GM12873 (cell line): Measurements from ENCODE around the gene TXNRD1.

ENCODE experiments used
- TF ChIP-seq, protein P1 (sequence below): IDR thresholded peaks from 2 replicates; pipeline ENCODE4 v1.5.1; 2012; ENCODE audit warnings: low read depth, mild to moderate bottlenecking, moderate library complexity, low read length, control low read depth; ENCODE audit not compliant: insufficient read depth; ENCODE audit errors: missing control alignments

TXNRD1 gene

DNA sequence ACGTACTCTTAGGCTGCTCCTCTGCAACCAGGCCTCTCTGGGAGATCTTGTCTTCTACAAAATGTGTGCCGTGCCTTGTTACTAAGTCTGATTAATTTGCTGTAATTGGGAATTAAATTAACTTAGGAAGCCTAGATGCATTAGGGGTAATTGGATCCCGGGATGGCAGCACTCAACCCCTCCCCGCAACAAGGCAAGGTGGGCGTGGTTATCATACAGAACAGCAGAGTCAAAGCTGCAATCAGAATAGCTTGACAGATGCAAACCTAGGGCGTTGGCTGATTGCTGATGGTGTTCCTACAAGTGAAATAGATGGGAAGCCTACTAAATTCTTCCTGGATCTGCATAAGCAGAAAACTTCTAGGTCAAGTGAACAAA, 43.0 kb upstream of the TXNRD1 start:
- TF ChIP-seq, protein P1, sequence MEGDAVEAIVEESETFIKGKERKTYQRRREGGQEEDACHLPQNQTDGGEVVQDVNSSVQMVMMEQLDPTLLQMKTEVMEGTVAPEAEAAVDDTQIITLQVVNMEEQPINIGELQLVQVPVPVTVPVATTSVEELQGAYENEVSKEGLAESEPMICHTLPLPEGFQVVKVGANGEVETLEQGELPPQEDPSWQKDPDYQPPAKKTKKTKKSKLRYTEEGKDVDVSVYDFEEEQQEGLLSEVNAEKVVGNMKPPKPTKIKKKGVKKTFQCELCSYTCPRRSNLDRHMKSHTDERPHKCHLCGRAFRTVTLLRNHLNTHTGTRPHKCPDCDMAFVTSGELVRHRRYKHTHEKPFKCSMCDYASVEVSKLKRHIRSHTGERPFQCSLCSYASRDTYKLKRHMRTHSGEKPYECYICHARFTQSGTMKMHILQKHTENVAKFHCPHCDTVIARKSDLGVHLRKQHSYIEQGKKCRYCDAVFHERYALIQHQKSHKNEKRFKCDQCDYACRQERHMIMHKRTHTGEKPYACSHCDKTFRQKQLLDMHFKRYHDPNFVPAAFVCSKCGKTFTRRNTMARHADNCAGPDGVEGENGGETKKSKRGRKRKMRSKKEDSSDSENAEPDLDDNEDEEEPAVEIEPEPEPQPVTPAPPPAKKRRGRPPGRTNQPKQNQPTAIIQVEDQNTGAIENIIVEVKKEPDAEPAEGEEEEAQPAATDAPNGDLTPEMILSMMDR: no peak

DNA sequence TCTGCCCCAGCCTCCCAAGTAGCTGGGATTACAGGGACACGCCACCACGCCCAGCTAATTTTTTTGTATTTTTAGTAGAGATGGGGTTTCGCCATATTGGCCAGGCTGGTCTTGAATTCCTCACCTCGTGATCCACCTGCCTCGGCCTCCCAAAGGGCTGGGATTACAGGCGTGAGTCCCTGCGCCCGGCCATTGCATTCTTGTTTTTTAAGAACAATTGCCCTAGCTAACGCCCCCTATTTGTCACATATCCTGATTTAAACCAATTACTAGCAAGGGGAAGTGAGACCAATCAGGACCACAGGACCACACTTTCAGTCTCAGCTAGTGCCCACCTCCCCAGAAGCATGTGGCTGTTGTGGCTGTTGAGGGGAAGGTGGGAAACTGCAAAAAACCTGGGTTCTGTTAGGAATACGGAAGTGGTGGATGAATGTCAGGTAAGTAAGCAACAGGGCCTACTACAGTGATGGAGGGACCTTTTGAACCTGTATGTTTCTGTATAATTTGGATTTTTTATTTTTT, 39.8 kb upstream of the TXNRD1 start:
- TF ChIP-seq, protein P1: no peak

- TF ChIP-seq, protein P1: no peak
Measured at GRCh38 chr12:104177336-104177662, 38.3 kb upstream of the TXNRD1 start.

- TF ChIP-seq, protein P1: no peak
Measured at GRCh38 chr12:104177663-104178501, 37.7 kb upstream of the TXNRD1 start.

DNA sequence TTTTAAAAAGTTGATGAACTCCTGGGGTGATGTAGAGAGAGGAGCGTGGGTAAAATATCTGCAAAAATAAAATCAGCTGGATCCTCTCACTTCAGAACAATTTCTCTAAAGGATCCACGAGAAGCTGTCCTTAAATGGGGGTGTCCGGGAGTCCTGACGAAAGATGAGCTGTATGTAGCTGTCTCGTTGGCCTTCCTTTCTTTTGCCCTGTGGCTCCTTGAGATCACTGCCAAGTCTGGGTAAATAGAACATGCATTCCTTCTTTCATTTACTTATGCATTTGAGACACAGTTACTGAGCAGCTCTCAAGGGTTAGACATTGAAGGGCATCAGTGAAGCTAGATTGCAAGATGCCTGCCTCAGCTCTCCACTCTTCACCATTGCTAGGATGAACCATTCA, 35.2 kb upstream of the TXNRD1 start:
- TF ChIP-seq, protein P1: no peak

- TF ChIP-seq, protein P1: no peak
Measured at GRCh38 chr12:104181313-104181712, 34.3 kb upstream of the TXNRD1 start.

DNA sequence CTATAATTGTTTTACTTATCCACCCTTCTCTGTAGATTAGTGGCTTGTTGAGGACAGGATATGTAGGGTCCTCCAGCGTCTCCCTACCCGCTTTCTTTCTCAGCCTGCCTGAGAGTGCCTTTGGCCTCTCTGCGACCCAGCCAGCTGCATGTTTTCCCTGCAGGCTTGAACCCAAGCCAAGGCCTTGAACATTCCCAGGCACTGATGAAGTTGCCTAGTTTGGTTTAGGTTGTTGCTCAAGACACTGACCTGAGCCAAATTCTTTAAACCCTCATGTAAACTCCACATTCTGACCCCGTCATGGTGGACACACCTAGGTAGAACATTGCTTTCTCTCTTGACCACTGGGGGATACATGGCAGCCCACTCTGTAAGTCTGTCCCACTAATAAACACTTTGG, 33.4 kb upstream of the TXNRD1 start:
- TF ChIP-seq, protein P1: no peak
